Esophagus muscularis mucosa (tissue), 4 donors: ENCODE measurements around the gene LUC7L3. TPM values are rescaled to one million over a fixed set of nuclear protein-coding genes. Genes with fewer than 3 reads are reported as not detected.

Source experiments
- DNase-seq: peaks from one replicate; pipeline ENCODE4 v3.0.0-alpha.2; 2017; ENCODE audit errors: extremely low spot score
- H3K27ac ChIP-seq, 4 donors: fragments of 200-600 bp; sonication (generic); replicated peaks in 1 of 4; 1 replicate in 3 of 4; 2 replicates in 1 of 4; pipeline ENCODE4 v1.5.1; 2016 to 2019; ENCODE audit warnings: mild to moderate bottlenecking in 1 of 4
- H3K27me3 ChIP-seq, 4 donors: fragments of 200-600 bp; sonication (generic); one replicate each; pipeline versions ENCODE4 v1.5.1 to v1.6.0; 2016 to 2019
- H3K36me3 ChIP-seq, 4 donors: fragments of 200-600 bp; sonication (generic); one replicate each; pipeline ENCODE4 v1.5.1; 2016 to 2019
- H3K4me1 ChIP-seq, 4 donors: fragments of 200-600 bp; sonication (generic); one replicate each; pipeline ENCODE4 v1.5.1; 2016 to 2019
- H3K4me3 ChIP-seq, 4 donors: fragments of 200-600 bp; sonication (generic); 1 replicate in 2 of 4; 2 replicates in 2 of 4; pipeline ENCODE4 v1.5.1; 2016 to 2019; ENCODE audit warnings: mild to moderate bottlenecking in 4 of 4, moderate library complexity in 1 of 4
- H3K9me3 ChIP-seq, 4 donors: fragments of 200-600 bp; sonication (generic); 1 replicate in 3 of 4; 2 replicates in 1 of 4; pipeline ENCODE4 v1.5.1; 2016 to 2019
- EP300 ChIP-seq: sonication (generic); formaldehyde crosslinking; IDR thresholded peaks from one replicate; pipeline ENCODE4 v1.6.1; 2017; ENCODE audit warnings: antibody characterized with exemption
- POLR2A ChIP-seq: fragments of 450-650 bp; IDR thresholded peaks from one replicate; pipeline ENCODE4 v1.6.1; 2017; ENCODE audit warnings: antibody characterized with exemption, moderate library complexity, mild to moderate bottlenecking, low read depth
- POLR2AphosphoS5 ChIP-seq, 2 donors: sonication (generic); formaldehyde crosslinking; IDR thresholded peaks; one replicate each; pipeline ENCODE4 v1.6.1; 2017; ENCODE audit warnings: antibody characterized with exemption in 2 of 2
- WGBS: methylation state at CpG from one replicate; pipeline ENCODE4 v1.1.5; 2018; 5-methylcytosine and 5-hydroxymethylcytosine counted together
- intact Hi-C: fragments of 100-400 bp; cut with DNase I; formaldehyde crosslinking; loops from one replicate; pipeline ENCODE4 v1.15.1; 2023
- total RNA-seq, 4 donors: library from RNA; depleted of rRNA; stranded (reverse); fragments of >200 nt; gene quantifications; one replicate each; pipeline versions ENCODE4 v1.1.0 to v1.2.1, GENCODE V29; 2016
- TF ChIP-seq, protein P1 (sequence below), 3 experiments: fragments of 200-600 bp in 2 of 3; fragments of 450-650 bp in 1 of 3; sonication (generic) in 2 of 3; IDR thresholded peaks; one replicate each; pipeline ENCODE4 v1.5.1; 2017 to 2019; ENCODE audit warnings: antibody characterized with exemption in 3 of 3, mild to moderate bottlenecking in 2 of 3, moderate library complexity in 1 of 3

LUC7L3 gene
- total RNA-seq, 4 donors from 2014 or later: 28.8 to 65.6 (median 38.9) TPM

DNA sequence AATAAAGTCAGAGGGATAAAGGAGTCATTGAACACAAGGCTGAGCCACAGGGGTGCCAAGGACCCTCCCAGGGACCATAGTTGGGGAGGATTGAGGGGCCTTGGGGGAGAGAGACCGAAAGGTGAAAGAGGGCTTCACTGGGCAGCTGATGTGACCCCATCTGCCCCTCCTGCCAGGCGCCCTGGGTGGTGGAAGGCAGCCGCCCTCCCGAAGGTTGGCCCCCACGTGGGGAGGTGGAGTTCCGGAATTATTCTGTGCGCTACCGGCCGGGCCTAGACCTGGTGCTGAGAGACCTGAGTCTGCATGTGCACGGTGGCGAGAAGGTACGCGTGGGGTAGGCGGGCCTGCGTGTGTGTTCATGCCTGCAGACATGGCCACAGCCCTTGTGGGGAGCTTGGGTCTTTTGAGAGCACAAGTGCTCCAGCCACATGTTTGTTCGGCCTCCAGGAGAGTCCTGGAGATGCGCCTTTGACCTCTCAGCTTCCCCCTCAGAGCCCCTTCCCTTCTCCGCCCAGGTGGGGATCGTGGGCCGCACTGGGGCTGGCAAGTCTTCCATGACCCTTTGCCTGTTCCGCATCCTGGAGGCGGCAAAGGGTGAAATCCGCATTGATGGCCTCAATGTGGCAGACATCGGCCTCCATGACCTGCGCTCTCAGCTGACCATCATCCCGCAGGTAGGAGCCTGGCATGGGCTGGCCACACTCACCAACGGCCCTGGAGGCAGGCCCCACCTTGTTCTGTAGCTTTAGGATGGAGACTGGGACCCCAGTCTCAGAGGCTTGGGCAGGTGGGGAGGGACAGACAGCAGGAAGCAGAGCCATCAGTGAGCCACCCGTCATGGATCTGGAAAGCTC lies 35.7 kb upstream of the LUC7L3 start:
- DNase-seq: no peak

DNA sequence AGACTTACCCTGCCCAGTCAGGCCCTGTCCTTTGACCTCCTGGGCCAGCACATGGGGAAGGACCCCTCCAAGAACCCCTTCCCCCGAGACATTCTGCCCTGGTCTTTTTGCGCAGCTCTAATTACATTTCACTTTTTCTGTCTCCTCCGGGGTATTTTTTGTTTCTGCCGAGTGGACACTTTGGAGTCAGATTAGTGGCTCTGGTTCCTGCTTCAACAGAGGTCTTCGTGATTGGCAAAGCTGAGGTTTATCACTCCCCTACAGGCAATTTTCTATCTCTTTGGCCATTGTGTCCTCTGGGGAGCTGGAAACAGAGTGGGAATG lies 35.2 kb upstream of the LUC7L3 start:
- WGBS: 87% methylated on average over 5 of the region's 5 CpGs
- Histone ChIP-seq H3K4me1 (peaks cover 17 to 45% (median 40%) of the 10 kb centered on the region in 4 donors), H3K27ac (no peak overlapping the region), H3K27me3 (no peaks in the 10 kb centered on the region), H3K36me3 (no peaks in the 10 kb centered on the region), H3K9me3 (no peaks in the 10 kb centered on the region), H3K4me3 (no peak overlapping the region)
- DNase-seq: no peak
- no peak for TF ChIP-seq EP300
- TF ChIP-seq POLR2AphosphoS5 (IDR thresholded peaks at IDR 0.05): no peak
- no peak for TF ChIP-seq POLR2A
- TF ChIP-seq, protein P1, sequence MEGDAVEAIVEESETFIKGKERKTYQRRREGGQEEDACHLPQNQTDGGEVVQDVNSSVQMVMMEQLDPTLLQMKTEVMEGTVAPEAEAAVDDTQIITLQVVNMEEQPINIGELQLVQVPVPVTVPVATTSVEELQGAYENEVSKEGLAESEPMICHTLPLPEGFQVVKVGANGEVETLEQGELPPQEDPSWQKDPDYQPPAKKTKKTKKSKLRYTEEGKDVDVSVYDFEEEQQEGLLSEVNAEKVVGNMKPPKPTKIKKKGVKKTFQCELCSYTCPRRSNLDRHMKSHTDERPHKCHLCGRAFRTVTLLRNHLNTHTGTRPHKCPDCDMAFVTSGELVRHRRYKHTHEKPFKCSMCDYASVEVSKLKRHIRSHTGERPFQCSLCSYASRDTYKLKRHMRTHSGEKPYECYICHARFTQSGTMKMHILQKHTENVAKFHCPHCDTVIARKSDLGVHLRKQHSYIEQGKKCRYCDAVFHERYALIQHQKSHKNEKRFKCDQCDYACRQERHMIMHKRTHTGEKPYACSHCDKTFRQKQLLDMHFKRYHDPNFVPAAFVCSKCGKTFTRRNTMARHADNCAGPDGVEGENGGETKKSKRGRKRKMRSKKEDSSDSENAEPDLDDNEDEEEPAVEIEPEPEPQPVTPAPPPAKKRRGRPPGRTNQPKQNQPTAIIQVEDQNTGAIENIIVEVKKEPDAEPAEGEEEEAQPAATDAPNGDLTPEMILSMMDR (IDR thresholded peaks at IDR 0.05): no peak
- intact Hi-C loops: loop anchor here (5.0 kb wide), 1 partner anchor 137 kb away; the partner anchor contains the start of gene SPATA20

More for the DNA sequence above, 35.7 kb upstream of the LUC7L3 start:
- Histone ChIP-seq H3K4me1 (peaks cover 17 to 43% (median 37%) of the 10 kb centered on the region in 4 donors), H3K4me3 (no peak overlapping the region), H3K27me3 (no peaks in the 10 kb centered on the region), H3K36me3 (no peaks in the 10 kb centered on the region), H3K9me3 (no peaks in the 10 kb centered on the region), H3K27ac (no peak overlapping the region)
- no peak for TF ChIP-seq POLR2A
- TF ChIP-seq POLR2AphosphoS5 (IDR thresholded peaks at IDR 0.05): no peak
- TF ChIP-seq EP300: no peak
- TF ChIP-seq, protein P1 (IDR thresholded peaks at IDR 0.05): no peak
- 95% methylated on average over 25 of the region's 28 CpGs for WGBS
- intact Hi-C loops: loop anchor here (2.0 to 5.0 kb wide), 2 partner anchors 53 to 136 kb away; partner anchors contain the start of gene SPATA20

- Histone ChIP-seq H3K9me3 (no peaks in the 10 kb centered on the region), H3K27me3 (no peaks in the 10 kb centered on the region), H3K27ac (no peak overlapping the region), H3K4me1 (peaks cover 17 to 50% (median 45%) of the 10 kb centered on the region in 4 donors), H3K36me3 (no peaks in the 10 kb centered on the region), H3K4me3 (no peak overlapping the region)
- DNase-seq: no peak
- TF ChIP-seq POLR2A (no peak), EP300 (no peak), POLR2AphosphoS5 (IDR thresholded peaks at IDR 0.05) (no peak)
- TF ChIP-seq, protein P1 (IDR thresholded peaks at IDR 0.05): no peak
- intact Hi-C loops: loop anchor here (5.0 kb wide), 2 partner anchors 122 to 137 kb away; partner anchors contain the start of genes CACNA1G and SPATA20
- WGBS: 82% methylated on average over 15 of the region's 15 CpGs
Observed at GRCh38 chr17:50684612-50685333, 34.6 kb upstream of the LUC7L3 start.

DNA sequence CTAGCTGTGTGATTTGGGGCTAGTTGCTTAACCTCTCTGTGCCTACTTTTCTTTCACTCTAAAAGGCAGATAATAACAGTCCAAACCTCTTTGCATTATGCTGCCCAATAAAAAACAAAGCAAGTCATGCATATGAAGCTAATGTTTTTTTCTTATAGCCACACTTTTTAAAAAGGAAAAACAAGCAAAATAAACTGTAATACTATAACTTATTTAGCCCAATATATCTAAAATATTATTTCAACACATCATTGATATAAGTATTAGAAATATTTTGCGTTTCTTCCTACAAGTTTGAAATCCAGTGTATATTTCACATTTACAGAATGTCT lies 34.1 kb upstream of the LUC7L3 start:
- Histone ChIP-seq H3K27ac (no peak overlapping the region), H3K27me3 (no peaks in the 10 kb centered on the region), H3K36me3 (no peaks in the 10 kb centered on the region), H3K9me3 (no peaks in the 10 kb centered on the region), H3K4me3 (no peak overlapping the region), H3K4me1 (peaks cover 17 to 55% (median 50%) of the 10 kb centered on the region in 4 donors)
- intact Hi-C loops: loop anchor here (5.0 kb wide), 1 partner anchor 123 kb away; the partner anchor contains the start of gene CACNA1G
- DNase-seq: no peak
- 87% methylated on average over 1 of the region's 1 CpG for WGBS
- TF ChIP-seq POLR2A (no peak), POLR2AphosphoS5 (IDR thresholded peaks at IDR 0.05) (no peak), EP300 (no peak)
- TF ChIP-seq, protein P1 (IDR thresholded peaks at IDR 0.05): no peak
